ENCODE data around the gene ASXL2.

GRCh38 chr2:25881764-25882163 lies 3.5 kb upstream of the ASXL2 start:
- TF ChIP-seq EP300 (IDR thresholded peaks at IDR 0.05; ENCODE audit: borderline replicate concordance) (no peak), EGR1 (IDR thresholded peaks at IDR 0.05) (no peak), CREB1 (IDR thresholded peaks at IDR 0.05; ENCODE audit: low read depth) (no peak), CEBPB (IDR thresholded peaks at IDR 0.05) (no peak)
- TF ChIP-seq, protein P1, sequence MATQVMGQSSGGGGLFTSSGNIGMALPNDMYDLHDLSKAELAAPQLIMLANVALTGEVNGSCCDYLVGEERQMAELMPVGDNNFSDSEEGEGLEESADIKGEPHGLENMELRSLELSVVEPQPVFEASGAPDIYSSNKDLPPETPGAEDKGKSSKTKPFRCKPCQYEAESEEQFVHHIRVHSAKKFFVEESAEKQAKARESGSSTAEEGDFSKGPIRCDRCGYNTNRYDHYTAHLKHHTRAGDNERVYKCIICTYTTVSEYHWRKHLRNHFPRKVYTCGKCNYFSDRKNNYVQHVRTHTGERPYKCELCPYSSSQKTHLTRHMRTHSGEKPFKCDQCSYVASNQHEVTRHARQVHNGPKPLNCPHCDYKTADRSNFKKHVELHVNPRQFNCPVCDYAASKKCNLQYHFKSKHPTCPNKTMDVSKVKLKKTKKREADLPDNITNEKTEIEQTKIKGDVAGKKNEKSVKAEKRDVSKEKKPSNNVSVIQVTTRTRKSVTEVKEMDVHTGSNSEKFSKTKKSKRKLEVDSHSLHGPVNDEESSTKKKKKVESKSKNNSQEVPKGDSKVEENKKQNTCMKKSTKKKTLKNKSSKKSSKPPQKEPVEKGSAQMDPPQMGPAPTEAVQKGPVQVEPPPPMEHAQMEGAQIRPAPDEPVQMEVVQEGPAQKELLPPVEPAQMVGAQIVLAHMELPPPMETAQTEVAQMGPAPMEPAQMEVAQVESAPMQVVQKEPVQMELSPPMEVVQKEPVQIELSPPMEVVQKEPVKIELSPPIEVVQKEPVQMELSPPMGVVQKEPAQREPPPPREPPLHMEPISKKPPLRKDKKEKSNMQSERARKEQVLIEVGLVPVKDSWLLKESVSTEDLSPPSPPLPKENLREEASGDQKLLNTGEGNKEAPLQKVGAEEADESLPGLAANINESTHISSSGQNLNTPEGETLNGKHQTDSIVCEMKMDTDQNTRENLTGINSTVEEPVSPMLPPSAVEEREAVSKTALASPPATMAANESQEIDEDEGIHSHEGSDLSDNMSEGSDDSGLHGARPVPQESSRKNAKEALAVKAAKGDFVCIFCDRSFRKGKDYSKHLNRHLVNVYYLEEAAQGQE (IDR thresholded peaks at IDR 0.05; ENCODE audit: low read depth): no peak
